ENCODE data around the gene KRT39. TPM values are rescaled to one million over a fixed set of nuclear protein-coding genes. Genes with fewer than 3 reads are reported as not detected.
A peak's percentile ranks its signal among the peaks of the same experiment; 100 is the strongest.

KRT39 gene
- polyA plus RNA-seq, 2 of the 4 experiments (the other 2 are of a cell fraction), result not detected

DNA sequence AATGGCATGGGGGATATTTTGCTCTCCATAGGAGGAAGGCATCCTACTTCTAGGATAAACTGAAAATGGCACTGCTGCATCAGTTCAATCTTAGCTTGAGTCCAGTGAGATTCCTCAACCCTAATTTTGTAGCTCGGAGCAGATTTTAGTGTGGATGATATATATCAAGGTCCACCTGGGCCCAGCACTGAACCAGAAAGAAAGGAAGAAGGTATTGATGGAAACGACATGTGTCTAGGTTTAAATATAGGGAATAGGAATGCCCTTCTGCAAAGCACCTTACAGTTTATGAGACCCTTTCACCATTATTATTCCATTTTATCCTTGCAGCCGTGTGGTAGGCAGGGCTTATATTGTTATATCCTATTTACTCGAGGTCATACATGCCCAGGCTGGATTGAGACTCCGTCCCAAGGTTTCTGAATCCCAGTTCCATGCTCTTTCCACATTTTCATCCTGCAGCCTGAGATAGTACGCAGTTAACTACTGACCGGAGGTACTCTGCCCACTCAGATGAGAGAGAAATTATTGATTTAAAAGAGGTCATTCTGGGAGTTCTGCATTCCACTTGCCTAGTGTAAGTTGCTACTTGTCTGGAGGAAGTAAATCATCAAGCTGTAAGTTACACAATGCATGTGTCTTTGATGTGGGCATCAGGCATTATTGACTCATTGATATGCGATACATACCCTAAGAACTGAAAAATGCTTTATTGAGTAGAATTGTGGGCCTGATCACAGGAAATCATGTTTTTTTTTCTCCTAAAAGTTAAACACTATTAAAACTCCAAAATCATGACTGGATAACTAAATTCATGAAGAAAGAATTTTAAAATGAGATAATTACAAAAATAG is 10.1 kb downstream of the KRT39 start (continued):
- TF ChIP-seq, protein P1, sequence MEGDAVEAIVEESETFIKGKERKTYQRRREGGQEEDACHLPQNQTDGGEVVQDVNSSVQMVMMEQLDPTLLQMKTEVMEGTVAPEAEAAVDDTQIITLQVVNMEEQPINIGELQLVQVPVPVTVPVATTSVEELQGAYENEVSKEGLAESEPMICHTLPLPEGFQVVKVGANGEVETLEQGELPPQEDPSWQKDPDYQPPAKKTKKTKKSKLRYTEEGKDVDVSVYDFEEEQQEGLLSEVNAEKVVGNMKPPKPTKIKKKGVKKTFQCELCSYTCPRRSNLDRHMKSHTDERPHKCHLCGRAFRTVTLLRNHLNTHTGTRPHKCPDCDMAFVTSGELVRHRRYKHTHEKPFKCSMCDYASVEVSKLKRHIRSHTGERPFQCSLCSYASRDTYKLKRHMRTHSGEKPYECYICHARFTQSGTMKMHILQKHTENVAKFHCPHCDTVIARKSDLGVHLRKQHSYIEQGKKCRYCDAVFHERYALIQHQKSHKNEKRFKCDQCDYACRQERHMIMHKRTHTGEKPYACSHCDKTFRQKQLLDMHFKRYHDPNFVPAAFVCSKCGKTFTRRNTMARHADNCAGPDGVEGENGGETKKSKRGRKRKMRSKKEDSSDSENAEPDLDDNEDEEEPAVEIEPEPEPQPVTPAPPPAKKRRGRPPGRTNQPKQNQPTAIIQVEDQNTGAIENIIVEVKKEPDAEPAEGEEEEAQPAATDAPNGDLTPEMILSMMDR (IDR thresholded peaks at IDR 0.05), result no peak
- no peak for TF ChIP-seq HDAC2 (IDR thresholded peaks at IDR 0.05)
- TF ChIP-seq GATA3 (IDR thresholded peaks at IDR 0.05; ENCODE audit: borderline replicate concordance), result peak; percentile 82
- TF ChIP-seq ESRRA (IDR thresholded peaks at IDR 0.05; ENCODE audit: borderline replicate concordance, low read length), result no peak
- TF ChIP-seq MAFK (IDR thresholded peaks at IDR 0.05; ENCODE audit: partially characterized antibody), result no peak
- TF ChIP-seq HOXB5 (CRISPR knock-in tag; IDR thresholded peaks at IDR 0.05), result no peak
- peak; percentile 80 to 88; a peak in 4 of 5 replicates for TF ChIP-seq EP300 (IDR thresholded peaks at IDR 0.05)
- TF ChIP-seq TFCP2L1 (CRISPR knock-in tag; IDR thresholded peaks at IDR 0.05), result no peak
- TF ChIP-seq FOSB (CRISPR knock-in tag; IDR thresholded peaks at IDR 0.05), result no peak
- TF ChIP-seq, protein P2, sequence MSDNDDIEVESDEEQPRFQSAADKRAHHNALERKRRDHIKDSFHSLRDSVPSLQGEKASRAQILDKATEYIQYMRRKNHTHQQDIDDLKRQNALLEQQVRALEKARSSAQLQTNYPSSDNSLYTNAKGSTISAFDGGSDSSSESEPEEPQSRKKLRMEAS (IDR thresholded peaks at IDR 0.05), result 0 out of 2 replicates have a peak, but pooled peaks have one; percentile 31
- TF ChIP-seq ZC3H11A (IDR thresholded peaks at IDR 0.05), result no peak
- TF ChIP-seq BHLHE40 (IDR thresholded peaks at IDR 0.05; ENCODE audit: low read depth, low read length), result no peak
- TF ChIP-seq CBX2 (IDR thresholded peaks at IDR 0.05; ENCODE audit: borderline replicate concordance, low read depth), result no peak
- TF ChIP-seq POLR2AphosphoS2 (conservative IDR thresholded peaks at IDR 0.05; ENCODE audit: low read length), result no peak
- TF ChIP-seq JUN (IDR thresholded peaks at IDR 0.05), result peak; percentile 75; a peak in 3 of 5 replicates
- peak; percentile 69 for TF ChIP-seq FOSL2 (IDR thresholded peaks at IDR 0.05)
- TF ChIP-seq FOSL2 (CRISPR knock-in tag; IDR thresholded peaks at IDR 0.05), result peak; percentile 82
- TF ChIP-seq, protein P3, sequence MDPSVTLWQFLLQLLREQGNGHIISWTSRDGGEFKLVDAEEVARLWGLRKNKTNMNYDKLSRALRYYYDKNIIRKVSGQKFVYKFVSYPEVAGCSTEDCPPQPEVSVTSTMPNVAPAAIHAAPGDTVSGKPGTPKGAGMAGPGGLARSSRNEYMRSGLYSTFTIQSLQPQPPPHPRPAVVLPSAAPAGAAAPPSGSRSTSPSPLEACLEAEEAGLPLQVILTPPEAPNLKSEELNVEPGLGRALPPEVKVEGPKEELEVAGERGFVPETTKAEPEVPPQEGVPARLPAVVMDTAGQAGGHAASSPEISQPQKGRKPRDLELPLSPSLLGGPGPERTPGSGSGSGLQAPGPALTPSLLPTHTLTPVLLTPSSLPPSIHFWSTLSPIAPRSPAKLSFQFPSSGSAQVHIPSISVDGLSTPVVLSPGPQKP (IDR thresholded peaks at IDR 0.05; ENCODE audit: low read depth, low read length), result no peak
- no peak for TF ChIP-seq SREBF2 (IDR thresholded peaks at IDR 0.05)
- TF ChIP-seq, protein P4, sequence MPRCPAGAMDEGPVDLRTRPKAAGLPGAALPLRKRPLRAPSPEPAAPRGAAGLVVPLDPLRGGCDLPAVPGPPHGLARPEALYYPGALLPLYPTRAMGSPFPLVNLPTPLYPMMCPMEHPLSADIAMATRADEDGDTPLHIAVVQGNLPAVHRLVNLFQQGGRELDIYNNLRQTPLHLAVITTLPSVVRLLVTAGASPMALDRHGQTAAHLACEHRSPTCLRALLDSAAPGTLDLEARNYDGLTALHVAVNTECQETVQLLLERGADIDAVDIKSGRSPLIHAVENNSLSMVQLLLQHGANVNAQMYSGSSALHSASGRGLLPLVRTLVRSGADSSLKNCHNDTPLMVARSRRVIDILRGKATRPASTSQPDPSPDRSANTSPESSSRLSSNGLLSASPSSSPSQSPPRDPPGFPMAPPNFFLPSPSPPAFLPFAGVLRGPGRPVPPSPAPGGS (IDR thresholded peaks at IDR 0.05), result peak; percentile 78; the same call in 1 of the 3 replicates
- no peak for TF ChIP-seq HOXB13 (CRISPR knock-in tag; IDR thresholded peaks at IDR 0.05; ENCODE audit: low read depth)
- no peak for TF ChIP-seq RNF2 (IDR thresholded peaks at IDR 0.05; ENCODE audit: borderline replicate concordance, low read depth)
- TF ChIP-seq CHD4 (IDR thresholded peaks at IDR 0.05; ENCODE audit: borderline replicate concordance), result no peak
- TF ChIP-seq ZFP36 (IDR thresholded peaks at IDR 0.05; ENCODE audit: borderline replicate concordance, partially characterized antibody), result no peak
- TF ChIP-seq CEBPB (IDR thresholded peaks at IDR 0.05), result peak; percentile 82 to 85
- peak; percentile 94 for TF ChIP-seq JUNB (IDR thresholded peaks at IDR 0.05)

Data from A549 (cell line).